Neural cell (in vitro differentiated cells): ENCODE results near the gene HEG1. TPM values are rescaled to one million over a fixed set of nuclear protein-coding genes. Genes with fewer than 3 reads are reported as not detected.

ENCODE experiments used
- H2AFZ ChIP-seq: fragments of 200-600, 300-800 bp; sonication (generic), shearing (Covaris generic); 2 replicates; pipeline ENCODE4 v1.6.0; 2014; ENCODE audit warnings: low read depth, mild to moderate bottlenecking, antibody characterized with exemption, low read length, moderate library complexity
- H3F3A ChIP-seq: fragments of 200-600 bp; shearing (Covaris generic); 2 replicates; pipeline ENCODE4 v1.6.1; 2016; ENCODE audit warnings: mild to moderate bottlenecking, moderate library complexity, mixed read lengths, antibody characterized with exemption, low read length; ENCODE audit not compliant: insufficient read depth, poor library complexity, severe bottlenecking
- H3K27ac ChIP-seq: fragments of 200-600, 300-800 bp; sonication (generic), shearing (Covaris generic); 2 replicates; pipeline ENCODE4 v1.5.1; 2014; ENCODE audit warnings: mild to moderate bottlenecking, low read length, moderate library complexity
- H3K27me3 ChIP-seq: fragments of 300-800, 200-600 bp; sonication (generic), shearing (Covaris generic); 2 replicates; pipeline ENCODE4 v1.6.0; 2014; ENCODE audit warnings: mild to moderate bottlenecking, low read depth, low read length, moderate library complexity; ENCODE audit not compliant: insufficient read depth
- H3K36me3 ChIP-seq: fragments of 300-800, 200-600 bp; sonication (generic), shearing (Covaris generic); 2 replicates; pipeline ENCODE4 v1.5.1; 2014; ENCODE audit warnings: mild to moderate bottlenecking, antibody characterized with exemption, low read length, moderate library complexity; ENCODE audit not compliant: insufficient read depth
- H3K4me2 ChIP-seq: fragments of 300-800, 200-600 bp; sonication (generic), shearing (Covaris generic); 2 replicates; pipeline ENCODE4 v1.6.0; 2014; ENCODE audit warnings: mild to moderate bottlenecking, low read length
- H3K4me3 ChIP-seq: fragments of 300-800, 200-600 bp; sonication (generic), shearing (Covaris generic); 2 replicates; pipeline ENCODE4 v1.5.1; 2014; ENCODE audit warnings: mild to moderate bottlenecking, low read length, moderate library complexity
- H3K79me2 ChIP-seq: fragments of 200-600 bp; shearing (Covaris generic); replicated peaks from 2 replicates; pipeline ENCODE4 v1.6.0; 2014; ENCODE audit warnings: mild to moderate bottlenecking, low read length, moderate library complexity; ENCODE audit not compliant: insufficient read depth
- H3K9ac ChIP-seq: fragments of 300-800, 200-600 bp; sonication (generic), shearing (Covaris generic); 2 replicates; pipeline ENCODE4 v1.6.1; 2016; ENCODE audit warnings: mild to moderate bottlenecking, low read length, mixed read lengths
- H3K9me2 ChIP-seq: fragments of 200-600 bp; shearing (Covaris generic); 2 replicates; pipeline ENCODE4 v1.6.1; 2016; ENCODE audit warnings: mild to moderate bottlenecking, low read length, mixed read lengths; ENCODE audit not compliant: insufficient read depth
- H3K9me3 ChIP-seq: fragments of 200-600, 300-800 bp; sonication (generic), shearing (Covaris generic); 2 replicates; pipeline ENCODE4 v1.6.1; 2016; ENCODE audit warnings: mild to moderate bottlenecking, mixed run types, low read length, moderate library complexity, mixed read lengths
- H4K20me1 ChIP-seq: fragments of 200-600 bp; shearing (Covaris generic); 2 replicates; pipeline ENCODE4 v1.6.1; 2016; ENCODE audit warnings: mild to moderate bottlenecking, mixed run types; ENCODE audit not compliant: insufficient read depth
- EP300 ChIP-seq: fragments of 450-650 bp; conservative IDR thresholded peaks from 2 replicates; pipeline ENCODE4 v1.6.1; 2014; ENCODE audit warnings: antibody characterized with exemption, mild to moderate bottlenecking, moderate library complexity; ENCODE audit not compliant: poor library complexity, severe bottlenecking
- EZH2 ChIP-seq: fragments of 200-600, 300-800 bp; shearing (Covaris generic), sonication (generic); IDR thresholded peaks from 2 replicates; pipeline ENCODE4 v1.6.1; 2014; ENCODE audit warnings: antibody characterized with exemption, low read length, borderline replicate concordance, mild to moderate bottlenecking; ENCODE audit not compliant: insufficient read depth, poor library complexity, severe bottlenecking
- MXI1 ChIP-seq: fragments of 450-650 bp; conservative IDR thresholded peaks from 2 replicates; pipeline ENCODE4 v1.6.1; 2014; ENCODE audit warnings: antibody characterized with exemption, mild to moderate bottlenecking; ENCODE audit not compliant: poor library complexity, severe bottlenecking
- POLR2AphosphoS5 ChIP-seq: IDR thresholded peaks from 2 replicates; pipeline ENCODE4 v1.6.1; 2012
- RAD21 ChIP-seq: fragments of 450-650 bp; conservative IDR thresholded peaks from 2 replicates; pipeline ENCODE4 v1.6.1; 2014; ENCODE audit warnings: antibody characterized with exemption, mild to moderate bottlenecking, moderate library complexity
- SMC3 ChIP-seq: fragments of 450-650 bp; conservative IDR thresholded peaks from 2 replicates; pipeline ENCODE4 v1.6.1; 2014; ENCODE audit warnings: antibody characterized with exemption, mild to moderate bottlenecking, moderate library complexity; ENCODE audit not compliant: poor library complexity
- TAF1 ChIP-seq: IDR thresholded peaks from 2 replicates; pipeline ENCODE4 v1.6.1; 2012; ENCODE audit warnings: low read depth
- polyA plus RNA-seq: library from polyadenylated mRNA; depleted of rRNA; stranded (reverse); fragments of >200 nt; gene quantifications from 2 replicates; pipeline ENCODE4 v1.2.3, GENCODE V29; 2014
- TF ChIP-seq, protein P1 (sequence below): fragments of 450-650 bp; IDR thresholded peaks from 2 replicates; pipeline ENCODE4 v1.5.1; 2014; ENCODE audit warnings: antibody characterized with exemption, mild to moderate bottlenecking, moderate library complexity; ENCODE audit not compliant: poor library complexity, severe bottlenecking
- TF ChIP-seq, protein P2 (sequence below): IDR thresholded peaks from 2 replicates; pipeline ENCODE4 v1.6.1; 2012; ENCODE audit warnings: borderline replicate concordance

The HEG1 gene
- polyA plus RNA-seq, 1 donor from 2014 or later: 0.48 TPM

DNA sequence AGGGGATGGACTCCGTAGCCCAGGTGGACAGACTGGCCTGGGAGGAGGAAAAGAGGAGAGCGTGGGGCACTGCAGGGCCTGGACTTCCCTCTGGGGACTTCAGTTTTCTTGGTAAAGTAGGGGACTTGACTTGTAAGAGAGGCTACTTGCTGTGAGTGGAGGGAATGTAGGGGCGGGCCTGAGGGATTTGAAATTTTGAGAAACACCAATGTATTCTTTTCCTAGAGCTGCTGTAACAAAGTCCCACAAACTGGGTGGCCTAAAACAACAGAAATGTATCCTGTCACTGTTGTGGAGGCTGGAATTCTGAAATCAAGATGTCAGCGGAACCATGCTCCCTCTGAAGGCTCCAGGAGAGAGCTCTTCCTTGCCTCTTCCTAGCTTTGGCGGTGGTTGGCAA is 5.8 kb upstream of the HEG1 start:
- no peaks in the 10 kb centered on the region for H3K9me2 ChIP-seq
- H4K20me1 ChIP-seq: no peaks in the 10 kb centered on the region
- H3K79me2 ChIP-seq: no peaks in the 10 kb centered on the region
- no peak overlapping the region for H3K4me2 ChIP-seq
- no peaks in the 10 kb centered on the region for H3K9me3 ChIP-seq
- no peak overlapping the region for H3K4me3 ChIP-seq
- no peak overlapping the region for H2AFZ ChIP-seq
- TF ChIP-seq MXI1 (no peak), SMC3 (no peak), RAD21 (no peak), TAF1 (no peak), EP300 (no peak), EZH2 (no peak), POLR2AphosphoS5 (no peak)
- TF ChIP-seq, protein P1, sequence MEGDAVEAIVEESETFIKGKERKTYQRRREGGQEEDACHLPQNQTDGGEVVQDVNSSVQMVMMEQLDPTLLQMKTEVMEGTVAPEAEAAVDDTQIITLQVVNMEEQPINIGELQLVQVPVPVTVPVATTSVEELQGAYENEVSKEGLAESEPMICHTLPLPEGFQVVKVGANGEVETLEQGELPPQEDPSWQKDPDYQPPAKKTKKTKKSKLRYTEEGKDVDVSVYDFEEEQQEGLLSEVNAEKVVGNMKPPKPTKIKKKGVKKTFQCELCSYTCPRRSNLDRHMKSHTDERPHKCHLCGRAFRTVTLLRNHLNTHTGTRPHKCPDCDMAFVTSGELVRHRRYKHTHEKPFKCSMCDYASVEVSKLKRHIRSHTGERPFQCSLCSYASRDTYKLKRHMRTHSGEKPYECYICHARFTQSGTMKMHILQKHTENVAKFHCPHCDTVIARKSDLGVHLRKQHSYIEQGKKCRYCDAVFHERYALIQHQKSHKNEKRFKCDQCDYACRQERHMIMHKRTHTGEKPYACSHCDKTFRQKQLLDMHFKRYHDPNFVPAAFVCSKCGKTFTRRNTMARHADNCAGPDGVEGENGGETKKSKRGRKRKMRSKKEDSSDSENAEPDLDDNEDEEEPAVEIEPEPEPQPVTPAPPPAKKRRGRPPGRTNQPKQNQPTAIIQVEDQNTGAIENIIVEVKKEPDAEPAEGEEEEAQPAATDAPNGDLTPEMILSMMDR: no peak
- TF ChIP-seq, protein P2, sequence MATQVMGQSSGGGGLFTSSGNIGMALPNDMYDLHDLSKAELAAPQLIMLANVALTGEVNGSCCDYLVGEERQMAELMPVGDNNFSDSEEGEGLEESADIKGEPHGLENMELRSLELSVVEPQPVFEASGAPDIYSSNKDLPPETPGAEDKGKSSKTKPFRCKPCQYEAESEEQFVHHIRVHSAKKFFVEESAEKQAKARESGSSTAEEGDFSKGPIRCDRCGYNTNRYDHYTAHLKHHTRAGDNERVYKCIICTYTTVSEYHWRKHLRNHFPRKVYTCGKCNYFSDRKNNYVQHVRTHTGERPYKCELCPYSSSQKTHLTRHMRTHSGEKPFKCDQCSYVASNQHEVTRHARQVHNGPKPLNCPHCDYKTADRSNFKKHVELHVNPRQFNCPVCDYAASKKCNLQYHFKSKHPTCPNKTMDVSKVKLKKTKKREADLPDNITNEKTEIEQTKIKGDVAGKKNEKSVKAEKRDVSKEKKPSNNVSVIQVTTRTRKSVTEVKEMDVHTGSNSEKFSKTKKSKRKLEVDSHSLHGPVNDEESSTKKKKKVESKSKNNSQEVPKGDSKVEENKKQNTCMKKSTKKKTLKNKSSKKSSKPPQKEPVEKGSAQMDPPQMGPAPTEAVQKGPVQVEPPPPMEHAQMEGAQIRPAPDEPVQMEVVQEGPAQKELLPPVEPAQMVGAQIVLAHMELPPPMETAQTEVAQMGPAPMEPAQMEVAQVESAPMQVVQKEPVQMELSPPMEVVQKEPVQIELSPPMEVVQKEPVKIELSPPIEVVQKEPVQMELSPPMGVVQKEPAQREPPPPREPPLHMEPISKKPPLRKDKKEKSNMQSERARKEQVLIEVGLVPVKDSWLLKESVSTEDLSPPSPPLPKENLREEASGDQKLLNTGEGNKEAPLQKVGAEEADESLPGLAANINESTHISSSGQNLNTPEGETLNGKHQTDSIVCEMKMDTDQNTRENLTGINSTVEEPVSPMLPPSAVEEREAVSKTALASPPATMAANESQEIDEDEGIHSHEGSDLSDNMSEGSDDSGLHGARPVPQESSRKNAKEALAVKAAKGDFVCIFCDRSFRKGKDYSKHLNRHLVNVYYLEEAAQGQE: no peak
- H3K27ac ChIP-seq: no peak overlapping the region
- no peak overlapping the region for H3K9ac ChIP-seq
- H3F3A ChIP-seq: no peaks in the 10 kb centered on the region
- H3K36me3 ChIP-seq: no peaks in the 10 kb centered on the region
- peaks cover 6% of the 10 kb centered on the region for H3K27me3 ChIP-seq

DNA sequence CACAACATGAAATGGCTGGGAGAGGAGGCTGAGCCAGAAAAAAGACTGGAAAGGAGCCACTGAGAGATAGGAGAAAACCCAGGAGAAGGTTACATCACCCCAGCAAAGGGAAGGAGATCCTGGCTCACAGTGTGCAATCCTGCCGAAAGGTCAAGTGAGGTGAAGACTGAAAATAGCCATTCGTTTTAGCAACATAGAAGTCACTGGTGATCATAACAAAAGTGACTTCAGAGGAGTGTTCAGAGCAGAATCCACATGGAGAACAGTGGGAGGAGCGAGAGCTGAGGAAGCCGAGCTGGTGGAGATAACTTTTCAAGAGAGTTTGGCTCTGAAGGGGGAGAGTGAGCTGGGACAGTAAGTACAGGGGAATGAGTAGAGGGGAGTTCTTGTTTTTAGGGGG is 5.4 kb upstream of the HEG1 start:
- Histone ChIP-seq H3K27me3 (peaks cover 11% of the 10 kb centered on the region), H4K20me1 (no peaks in the 10 kb centered on the region), H2AFZ (no peak overlapping the region), H3F3A (no peaks in the 10 kb centered on the region), H3K9ac (no peak overlapping the region), H3K9me3 (no peaks in the 10 kb centered on the region), H3K9me2 (no peaks in the 10 kb centered on the region), H3K36me3 (no peaks in the 10 kb centered on the region), H3K4me2 (no peak overlapping the region), H3K79me2 (no peaks in the 10 kb centered on the region), H3K4me3 (no peak overlapping the region), H3K27ac (no peak overlapping the region)
- TF ChIP-seq TAF1 (no peak), EP300 (no peak), SMC3 (no peak), EZH2 (no peak), RAD21 (no peak), MXI1 (no peak), POLR2AphosphoS5 (no peak)
- TF ChIP-seq, protein P2: no peak
- TF ChIP-seq, protein P1: no peak
